ENCODE data around the gene KANSL1.
"Not testable (repeated sequence)": the region's sequence is repeated elsewhere in the genome, so short reads cannot be mapped to it uniquely, and the experiment has no call there.

GRCh38 chr17:46101785-46102617, 91.2 kb downstream of the KANSL1 start:
- not testable (repeated sequence) for TF ChIP-seq CTCF (conservative IDR thresholded peaks at IDR 0.05; ENCODE audit: low read depth in 2 of 2); STAT1 (IDR thresholded peaks at IDR 0.05; ENCODE audit: unreplicated experiment); REST (IDR thresholded peaks at IDR 0.05; ENCODE audit: unreplicated experiment); EZH2phosphoT487 (IDR thresholded peaks at IDR 0.05; ENCODE audit: unreplicated experiment); POLR2AphosphoS5 (IDR thresholded peaks at IDR 0.05; ENCODE audit: low read depth); ZNF331 (CRISPR knock-in tag; IDR thresholded peaks at IDR 0.05; ENCODE audit: low read depth); EZH2 (IDR thresholded peaks at IDR 0.05; ENCODE audit: low read depth, unreplicated experiment); JUNB (IDR thresholded peaks at IDR 0.05; ENCODE audit: unreplicated experiment); ZNF114 (CRISPR knock-in tag; IDR thresholded peaks at IDR 0.05); NANOG (IDR thresholded peaks at IDR 0.05; ENCODE audit: borderline replicate concordance)
